ENCODE measurements around the gene SSBP3.

SSBP3 gene

DNA sequence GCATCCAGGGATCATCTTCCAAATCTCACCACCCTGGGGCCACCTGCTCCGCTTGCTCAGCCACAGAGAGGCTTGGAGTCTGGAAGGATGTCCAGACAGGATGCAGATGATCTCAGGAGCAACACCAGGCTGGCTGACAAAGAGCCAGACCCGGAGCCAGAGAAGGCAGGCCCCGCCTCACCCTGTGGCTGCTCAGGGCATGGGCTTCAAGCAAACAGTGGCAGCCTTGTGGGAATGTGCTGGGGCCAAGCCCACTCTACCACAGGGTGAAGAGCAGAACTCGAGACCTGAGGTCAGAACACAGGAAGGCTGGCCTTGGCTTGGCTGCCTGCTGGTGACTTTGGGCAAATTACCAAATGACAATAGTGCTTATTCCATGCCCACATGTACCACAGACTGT lies 160.7 kb downstream of the SSBP3 start:
- TF ChIP-seq FOXP2 (optimal IDR thresholded peaks at IDR 0.05; ENCODE audit: borderline replicate concordance, extremely low read depth, extremely low read length, insufficient read depth) (no peak), SIN3A (IDR thresholded peaks at IDR 0.05; ENCODE audit: borderline replicate concordance, insufficient read depth, low read length) (no peak), POLR2AphosphoS5 (IDR thresholded peaks at IDR 0.05; ENCODE audit: low read depth, low read length) (no peak), TAF1 (IDR thresholded peaks at IDR 0.05; ENCODE audit: borderline replicate concordance, insufficient read depth, low read length) (no peak)
- TF ChIP-seq, protein P1, sequence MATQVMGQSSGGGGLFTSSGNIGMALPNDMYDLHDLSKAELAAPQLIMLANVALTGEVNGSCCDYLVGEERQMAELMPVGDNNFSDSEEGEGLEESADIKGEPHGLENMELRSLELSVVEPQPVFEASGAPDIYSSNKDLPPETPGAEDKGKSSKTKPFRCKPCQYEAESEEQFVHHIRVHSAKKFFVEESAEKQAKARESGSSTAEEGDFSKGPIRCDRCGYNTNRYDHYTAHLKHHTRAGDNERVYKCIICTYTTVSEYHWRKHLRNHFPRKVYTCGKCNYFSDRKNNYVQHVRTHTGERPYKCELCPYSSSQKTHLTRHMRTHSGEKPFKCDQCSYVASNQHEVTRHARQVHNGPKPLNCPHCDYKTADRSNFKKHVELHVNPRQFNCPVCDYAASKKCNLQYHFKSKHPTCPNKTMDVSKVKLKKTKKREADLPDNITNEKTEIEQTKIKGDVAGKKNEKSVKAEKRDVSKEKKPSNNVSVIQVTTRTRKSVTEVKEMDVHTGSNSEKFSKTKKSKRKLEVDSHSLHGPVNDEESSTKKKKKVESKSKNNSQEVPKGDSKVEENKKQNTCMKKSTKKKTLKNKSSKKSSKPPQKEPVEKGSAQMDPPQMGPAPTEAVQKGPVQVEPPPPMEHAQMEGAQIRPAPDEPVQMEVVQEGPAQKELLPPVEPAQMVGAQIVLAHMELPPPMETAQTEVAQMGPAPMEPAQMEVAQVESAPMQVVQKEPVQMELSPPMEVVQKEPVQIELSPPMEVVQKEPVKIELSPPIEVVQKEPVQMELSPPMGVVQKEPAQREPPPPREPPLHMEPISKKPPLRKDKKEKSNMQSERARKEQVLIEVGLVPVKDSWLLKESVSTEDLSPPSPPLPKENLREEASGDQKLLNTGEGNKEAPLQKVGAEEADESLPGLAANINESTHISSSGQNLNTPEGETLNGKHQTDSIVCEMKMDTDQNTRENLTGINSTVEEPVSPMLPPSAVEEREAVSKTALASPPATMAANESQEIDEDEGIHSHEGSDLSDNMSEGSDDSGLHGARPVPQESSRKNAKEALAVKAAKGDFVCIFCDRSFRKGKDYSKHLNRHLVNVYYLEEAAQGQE (IDR thresholded peaks at IDR 0.05; ENCODE audit: insufficient read depth in 1 of 2, low read depth in 2 of 2, low read length in 2 of 2), result no peak

DNA sequence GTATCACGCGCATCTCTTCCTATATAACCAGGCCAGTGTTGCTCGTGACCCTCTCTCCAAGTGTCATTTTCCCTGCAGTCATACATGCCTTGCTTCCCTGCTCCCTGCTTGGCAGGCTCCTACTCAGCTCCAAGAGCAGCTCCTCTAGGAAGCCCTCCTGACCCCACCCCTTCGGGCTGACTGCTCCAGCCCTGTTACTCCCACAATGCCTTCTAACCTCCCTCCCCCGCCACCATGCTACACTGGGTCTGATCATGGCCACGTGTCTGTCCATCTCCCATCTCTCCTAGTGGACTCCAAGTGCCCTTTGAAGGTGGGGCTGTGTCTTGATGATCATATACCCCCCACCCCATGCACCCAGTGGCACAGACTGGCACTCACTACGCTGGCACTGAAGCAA lies 161.5 kb downstream of the SSBP3 start:
- TF ChIP-seq SIN3A (IDR thresholded peaks at IDR 0.05; ENCODE audit: borderline replicate concordance, insufficient read depth, low read length) (no peak), POLR2AphosphoS5 (IDR thresholded peaks at IDR 0.05; ENCODE audit: low read depth, low read length) (no peak), TAF1 (IDR thresholded peaks at IDR 0.05; ENCODE audit: borderline replicate concordance, insufficient read depth, low read length) (no peak), FOXP2 (optimal IDR thresholded peaks at IDR 0.05; ENCODE audit: borderline replicate concordance, extremely low read depth, extremely low read length, insufficient read depth) (no peak)
- TF ChIP-seq, protein P1 (IDR thresholded peaks at IDR 0.05; ENCODE audit: insufficient read depth in 1 of 2, low read depth in 2 of 2, low read length in 2 of 2), result no peak

DNA sequence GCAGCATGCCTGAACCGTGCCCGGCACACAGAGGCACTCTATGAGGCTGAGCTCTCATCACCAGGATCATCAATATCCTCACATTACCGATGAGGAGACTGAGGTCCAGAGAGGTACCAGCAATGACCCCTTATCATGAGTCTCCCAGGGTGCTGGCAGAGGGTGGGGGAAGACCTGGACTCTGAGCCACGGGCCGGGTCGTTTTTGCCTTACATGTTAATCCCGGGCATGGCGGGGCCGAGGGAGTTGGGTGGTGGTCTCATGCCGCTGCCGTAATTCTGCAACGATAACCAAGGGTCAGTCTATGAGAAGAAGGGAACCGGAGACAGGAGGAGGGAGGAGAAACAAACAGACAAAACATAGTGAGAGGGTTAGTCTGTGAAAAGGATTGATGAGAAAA lies 163.2 kb downstream of the SSBP3 start:
- TF ChIP-seq FOXP2 (optimal IDR thresholded peaks at IDR 0.05; ENCODE audit: borderline replicate concordance, extremely low read depth, extremely low read length, insufficient read depth) (no peak), SIN3A (IDR thresholded peaks at IDR 0.05; ENCODE audit: borderline replicate concordance, insufficient read depth, low read length) (no peak), POLR2AphosphoS5 (IDR thresholded peaks at IDR 0.05; ENCODE audit: low read depth, low read length) (no peak), TAF1 (IDR thresholded peaks at IDR 0.05; ENCODE audit: borderline replicate concordance, insufficient read depth, low read length) (no peak)
- TF ChIP-seq, protein P1 (IDR thresholded peaks at IDR 0.05; ENCODE audit: insufficient read depth in 1 of 2, low read depth in 2 of 2, low read length in 2 of 2), result no peak

DNA sequence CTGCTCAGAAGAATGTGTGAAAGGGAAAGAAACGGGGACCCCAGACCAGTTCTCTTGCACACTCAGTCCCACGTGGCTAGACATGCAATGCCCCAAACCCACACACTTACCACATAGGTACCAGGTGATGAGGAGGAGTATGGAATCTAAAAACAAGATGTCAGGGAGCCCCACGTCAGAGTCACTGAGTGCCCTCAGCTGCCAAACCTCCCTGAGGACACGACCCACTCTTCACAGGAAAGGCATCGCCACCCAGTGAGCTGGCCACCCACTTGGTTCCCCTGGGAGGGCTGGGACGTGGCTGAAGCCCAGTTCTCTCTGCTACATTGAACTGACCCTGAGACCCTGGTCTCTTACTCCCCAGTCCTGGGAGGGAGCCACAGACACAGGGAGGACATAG lies 164.8 kb downstream of the SSBP3 start:
- TF ChIP-seq SIN3A (IDR thresholded peaks at IDR 0.05; ENCODE audit: borderline replicate concordance, insufficient read depth, low read length) (no peak), TAF1 (IDR thresholded peaks at IDR 0.05; ENCODE audit: borderline replicate concordance, insufficient read depth, low read length) (no peak), POLR2AphosphoS5 (IDR thresholded peaks at IDR 0.05; ENCODE audit: low read depth, low read length) (no peak), FOXP2 (optimal IDR thresholded peaks at IDR 0.05; ENCODE audit: borderline replicate concordance, extremely low read depth, extremely low read length, insufficient read depth) (no peak)
- TF ChIP-seq, protein P1 (IDR thresholded peaks at IDR 0.05; ENCODE audit: insufficient read depth in 1 of 2, low read depth in 2 of 2, low read length in 2 of 2), result no peak

Data from PFSK-1 (cell line).